Esophagus squamous epithelium (tissue), 5 donors: ENCODE measurements around the gene EMILIN2. TPM values are rescaled to one million over a fixed set of nuclear protein-coding genes. Genes with fewer than 3 reads are reported as not detected.

ENCODE experiments used
- DNase-seq: peaks from one replicate; lab custom pipeline; 2025; lab: John Stamatoyannopoulos, UW
- H3K27ac ChIP-seq, 4 donors: fragments of 200-600 bp; sonication (generic); one replicate each; pipeline ENCODE4 v1.5.1; 2016 to 2019; ENCODE audit warnings: mild to moderate bottlenecking in 1 of 4
- H3K27me3 ChIP-seq, 4 donors: fragments of 200-600 bp; sonication (generic); 1 replicate in 3 of 4; 2 replicates in 1 of 4; pipeline versions ENCODE4 v1.5.1 to v1.6.0; 2017 to 2021; ENCODE audit warnings: antibody characterized with exemption in 1 of 4
- H3K36me3 ChIP-seq, 3 donors: fragments of 200-600 bp; sonication (generic); one replicate each; pipeline ENCODE4 v1.5.1; 2016 to 2019
- H3K4me1 ChIP-seq, 3 donors: fragments of 200-600 bp; sonication (generic); one replicate each; pipeline ENCODE4 v1.5.1; 2017 to 2019
- H3K4me3 ChIP-seq, 4 donors: fragments of 200-600 bp; sonication (generic); 1 replicate in 3 of 4; 2 replicates in 1 of 4; pipeline ENCODE4 v1.5.1; 2016 to 2019; ENCODE audit warnings: mild to moderate bottlenecking in 2 of 4, moderate library complexity in 1 of 4
- H3K9me3 ChIP-seq, 3 donors: fragments of 200-600 bp; sonication (generic); one replicate each; pipeline ENCODE4 v1.5.1; 2016 to 2019
- CTCF ChIP-seq, 6 experiments: fragments of 450-650 bp in 4 of 6; fragments of 200-600 bp in 2 of 6; sonication (generic) in 2 of 6; IDR thresholded peaks; one replicate each; pipeline ENCODE4 v1.5.1; 2016 to 2019; ENCODE audit warnings: antibody characterized with exemption in 6 of 6, mild to moderate bottlenecking in 4 of 6, moderate library complexity in 4 of 6
- POLR2A ChIP-seq, 4 donors: fragments of 450-650 bp; IDR thresholded peaks; one replicate each; pipeline ENCODE4 v1.6.1; 2017; ENCODE audit warnings: antibody characterized with exemption in 4 of 4, mild to moderate bottlenecking in 4 of 4, moderate library complexity in 3 of 4
- WGBS, 2 donors: methylation state at CpG; one replicate each; pipeline ENCODE4 v1.1.5; 2018; 5-methylcytosine and 5-hydroxymethylcytosine counted together
- intact Hi-C: fragments of 100-400 bp; cut with DNase I; formaldehyde crosslinking; loops from one replicate; pipeline ENCODE4 v1.15.0; 2022
- total RNA-seq, 4 donors: library from RNA; depleted of rRNA; stranded (reverse); fragments of >200 nt; gene quantifications; one replicate each; pipeline ENCODE4 v1.1.0, GENCODE V29; 2016
- donor health status: DM: yes; HTN: yes; CAD: no.

EMILIN2 gene
- total RNA-seq, 4 donors from 2014 or later: 3.2 to 11.1 (median 5.5) TPM

GRCh38 chr18:2916184-2916583 is 69.4 kb downstream of the EMILIN2 start:
- H3K27ac ChIP-seq: no peak overlapping the region
- peaks cover 0 to 20% (median 0%) of the 10 kb centered on the region in 3 donors for H3K4me1 ChIP-seq
- no peak for TF ChIP-seq POLR2A (IDR thresholded peaks at IDR 0.05)
- no peak for TF ChIP-seq CTCF (IDR thresholded peaks at IDR 0.05)
- no peaks in the 10 kb centered on the region for H3K27me3 ChIP-seq
- 78 to 90% methylated on average over 6 to 7 of the region's 7 CpGs for WGBS, 2 donors
- DNase-seq: no peak
- intact Hi-C loops: no loop called here
- no peaks in the 10 kb centered on the region for H3K9me3 ChIP-seq
- H3K36me3 ChIP-seq: peaks cover 0 to 75% (median 13%) of the 10 kb centered on the region in 3 donors
- H3K4me3 ChIP-seq: no peak overlapping the region

- no peaks in the 10 kb centered on the region for H3K27me3 ChIP-seq
- no peaks in the 10 kb centered on the region for H3K9me3 ChIP-seq
- peaks cover 0 to 82% (median 15%) of the 10 kb centered on the region in 3 donors for H3K36me3 ChIP-seq
- H3K27ac ChIP-seq: no peak overlapping the region
- H3K4me1 ChIP-seq: peaks cover 0 to 20% (median 0%) of the 10 kb centered on the region in 3 donors
- intact Hi-C loops: no loop called here
- TF ChIP-seq CTCF (IDR thresholded peaks at IDR 0.05) (no peak), POLR2A (IDR thresholded peaks at IDR 0.05) (no peak)
- H3K4me3 ChIP-seq: no peak overlapping the region
- DNase-seq: no peak
- 53% methylated on average over 16 of the region's 16 CpGs for WGBS, 2 donors
Observed at GRCh38 chr18:2917259-2918047, 70.6 kb downstream of the EMILIN2 start.

- WGBS, 2 donors: 90 to 94% methylated on average over 10 to 11 of the region's 18 CpGs
- no peaks in the 10 kb centered on the region for H3K9me3 ChIP-seq
- intact Hi-C loops: no loop called here
- H3K27ac ChIP-seq: no peak overlapping the region
- TF ChIP-seq POLR2A (IDR thresholded peaks at IDR 0.05): no peak
- TF ChIP-seq CTCF (IDR thresholded peaks at IDR 0.05): no peak
- DNase-seq: no peak
- peaks cover 0 to 81% (median 18%) of the 10 kb centered on the region in 3 donors for H3K36me3 ChIP-seq
- no peaks in the 10 kb centered on the region for H3K27me3 ChIP-seq
- H3K4me1 ChIP-seq: peaks cover 0 to 20% (median 0%) of the 10 kb centered on the region in 3 donors
- H3K4me3 ChIP-seq: no peak overlapping the region
Observed at GRCh38 chr18:2918761-2919550, 72.2 kb downstream of the EMILIN2 start.

- Histone ChIP-seq H3K27me3 (no peaks in the 10 kb centered on the region), H3K27ac (no peak overlapping the region), H3K36me3 (peaks cover 0 to 81% (median 20%) of the 10 kb centered on the region in 3 donors), H3K9me3 (no peaks in the 10 kb centered on the region), H3K4me1 (peaks cover 0 to 20% (median 0%) of the 10 kb centered on the region in 3 donors), H3K4me3 (no peak overlapping the region)
- intact Hi-C loops: no loop called here
- DNase-seq: no peak
- TF ChIP-seq POLR2A (IDR thresholded peaks at IDR 0.05) (no peak), CTCF (IDR thresholded peaks at IDR 0.05) (no peak)
- WGBS, 2 donors: 51 to 80% methylated on average over 4 to 5 of the region's 5 CpGs
Observed at GRCh38 chr18:2919600-2919999, 72.8 kb downstream of the EMILIN2 start.
